Stomach (tissue), 9 donors: ENCODE results near the gene PKD2L2. TPM values are rescaled to one million over a fixed set of nuclear protein-coding genes. Genes with fewer than 3 reads are reported as not detected.

Experiments
- DNase-seq, 2 donors: peaks; one replicate each; pipeline versions ENCODE4 v3.0.0 to v3.0.0-alpha.2; 2013 to 2019
- H3K27ac ChIP-seq, 5 donors: fragments of 200-600 bp in 4 of 5; sonication (generic) in 4 of 5; one replicate each; pipeline ENCODE4 v1.5.1; 2013 to 2019; ENCODE audit warnings: mild to moderate bottlenecking in 1 of 5, moderate library complexity in 1 of 5
- H3K27me3 ChIP-seq, 3 donors: fragments of 200-600 bp; sonication (generic); one replicate each; pipeline ENCODE4 v1.5.1; 2017 to 2019; ENCODE audit warnings: mixed run types in 1 of 3
- H3K36me3 ChIP-seq, 4 donors: fragments of 200-600 bp; sonication (generic); 1 replicate in 3 of 4; 2 replicates in 1 of 4; pipeline ENCODE4 v1.5.1; 2016 to 2019
- H3K4me1 ChIP-seq, 4 donors: fragments of 200-600 bp; sonication (generic); one replicate each; pipeline ENCODE4 v1.5.1; 2016 to 2019
- H3K4me3 ChIP-seq, 4 donors: fragments of 200-600 bp; sonication (generic) in 3 of 4; one replicate each; pipeline ENCODE4 v1.5.1; 2016 to 2019; ENCODE audit warnings: mild to moderate bottlenecking in 1 of 4
- H3K9me3 ChIP-seq, 4 donors: fragments of 200-600 bp; sonication (generic); one replicate each; pipeline ENCODE4 v1.5.1; 2016 to 2019
- CTCF ChIP-seq, 7 experiments: fragments of 450-650 bp in 4 of 7; fragments of 200-600 bp in 3 of 7; sonication (generic) in 3 of 7; IDR thresholded peaks; one replicate each; pipeline ENCODE4 v1.5.1; 2016 to 2019; ENCODE audit warnings: antibody characterized with exemption in 7 of 7, control low read depth in 2 of 7, mild to moderate bottlenecking in 1 of 7
- EP300 ChIP-seq: sonication (generic); formaldehyde crosslinking; IDR thresholded peaks from one replicate; pipeline ENCODE4 v1.6.1; 2017; ENCODE audit warnings: antibody characterized with exemption
- POLR2A ChIP-seq, 4 donors: fragments of 450-650 bp; IDR thresholded peaks; one replicate each; pipeline ENCODE4 v1.6.1; 2016; ENCODE audit warnings: antibody characterized with exemption in 4 of 4, control low read depth in 2 of 4, mild to moderate bottlenecking in 1 of 4, moderate library complexity in 1 of 4
- POLR2AphosphoS5 ChIP-seq, 3 donors: sonication (generic); formaldehyde crosslinking; IDR thresholded peaks; one replicate each; pipeline ENCODE4 v1.6.1; 2016; ENCODE audit warnings: antibody characterized with exemption in 3 of 3
- WGBS, 5 donors: extraction: QIAGEN DNeasy Blood & Tissue Kit in 3 of 5; methylation state at CpG; one replicate each; pipeline versions ENCODE4 v1.1.5 to v1.1.7; 2013 to 2018; 5-methylcytosine and 5-hydroxymethylcytosine counted together
- intact Hi-C: fragments of 100-400 bp; cut with DNase I; formaldehyde crosslinking; loops from one replicate; pipeline ENCODE4 v1.15.1; 2023; ENCODE audit warnings: low total_unique reads
- polyA plus RNA-seq, 3 donors: library from polyadenylated mRNA; stranded (reverse); fragments of 200-250 nt; gene quantifications; one replicate each; pipeline ENCODE4 v1.2.3, GENCODE V29; 2013
- total RNA-seq, 5 donors: library from RNA; depleted of rRNA; stranded (reverse); fragments of >200 nt; gene quantifications; one replicate each; pipeline versions ENCODE4 v1.1.0 to v1.2.3, GENCODE V29; 2014 to 2016
- donor health status: healthy with polysubstance abuse.
- donor health status: Bipolar disorder and iron deficiency.
- donor health status: healthy.

Gene PKD2L2
- total and polyA plus RNA-seq, 8 donors = not detected

- no peaks in the 10 kb centered on the region for H3K27me3 ChIP-seq
Observed at GRCh38 chr5:137899493-137899892, 10.2 kb downstream of the PKD2L2 start.

GRCh38 chr5:137901011-137901817 is 12.0 kb downstream of the PKD2L2 start:
- Histone ChIP-seq H3K4me1 (peaks cover 0 to 6% (median 0%) of the 10 kb centered on the region in 4 donors), H3K27me3 (no peaks in the 10 kb centered on the region), H3K36me3 (no peaks in the 10 kb centered on the region), H3K4me3 (no peak overlapping the region), H3K9me3 (no peaks in the 10 kb centered on the region), H3K27ac (peak overlapping the region in 1 of 5 donors; percentile 5)
- no peak for TF ChIP-seq POLR2AphosphoS5 (IDR thresholded peaks at IDR 0.05)
- no peak for TF ChIP-seq CTCF (IDR thresholded peaks at IDR 0.05)
- no peak for TF ChIP-seq POLR2A (IDR thresholded peaks at IDR 0.05)
- no peak for TF ChIP-seq EP300
- DNase-seq = no peak
- intact Hi-C loops = no loop called here
- WGBS, 5 donors = 27 to 54% (median 46%) methylated on average over 5 of the region's 5 CpGs

More at GRCh38 chr5:137899493-137899892, 10.2 kb downstream of the PKD2L2 start:
- no peak for TF ChIP-seq CTCF (IDR thresholded peaks at IDR 0.05)
- no peak for TF ChIP-seq POLR2A (IDR thresholded peaks at IDR 0.05)
- no peak for TF ChIP-seq EP300
- TF ChIP-seq POLR2AphosphoS5 (IDR thresholded peaks at IDR 0.05) = no peak
- Histone ChIP-seq H3K4me3 (no peak overlapping the region), H3K4me1 (peaks cover 0 to 6% (median 0%) of the 10 kb centered on the region in 4 donors), H3K36me3 (no peaks in the 10 kb centered on the region), H3K9me3 (no peaks in the 10 kb centered on the region), H3K27ac (no peak overlapping the region)
- intact Hi-C loops = no loop called here
- DNase-seq = no peak
- 87 to 95% (median 90%) methylated on average over 3 of the region's 3 CpGs for WGBS, 5 donors

GRCh38 chr5:137902408-137903133 is 13.3 kb downstream of the PKD2L2 start:
- Histone ChIP-seq H3K4me3 (no peak overlapping the region), H3K9me3 (no peaks in the 10 kb centered on the region), H3K4me1 (peaks cover 0 to 6% (median 0%) of the 10 kb centered on the region in 4 donors), H3K27ac (no peak overlapping the region), H3K27me3 (no peaks in the 10 kb centered on the region), H3K36me3 (no peaks in the 10 kb centered on the region)
- intact Hi-C loops = no loop called here
- no peak for DNase-seq
- 90 to 100% (median 100%) methylated on average over 1 of the region's 1 CpG for WGBS, 5 donors
- TF ChIP-seq EP300 (no peak), POLR2A (IDR thresholded peaks at IDR 0.05) (no peak), POLR2AphosphoS5 (IDR thresholded peaks at IDR 0.05) (no peak), CTCF (IDR thresholded peaks at IDR 0.05) (no peak)

- intact Hi-C loops = no loop called here
- Histone ChIP-seq H3K4me1 (no peaks in the 10 kb centered on the region), H3K27me3 (no peaks in the 10 kb centered on the region), H3K27ac (no peak overlapping the region), H3K36me3 (no peaks in the 10 kb centered on the region), H3K9me3 (peaks cover 0 to 25% (median 12%) of the 10 kb centered on the region in 4 donors), H3K4me3 (no peak overlapping the region)
- TF ChIP-seq POLR2A (IDR thresholded peaks at IDR 0.05) = no peak
- no peak for TF ChIP-seq EP300
- no peak for TF ChIP-seq POLR2AphosphoS5 (IDR thresholded peaks at IDR 0.05)
- TF ChIP-seq CTCF (IDR thresholded peaks at IDR 0.05) = no peak
- 85 to 91% (median 88%) methylated on average over 2 of the region's 2 CpGs for WGBS, 5 donors
- no peak for DNase-seq
Observed at GRCh38 chr5:137914758-137915157, 25.5 kb downstream of the PKD2L2 start.
